H1 (cell line): ENCODE results near the gene NAV3. TPM values are rescaled to one million over a fixed set of nuclear protein-coding genes. Genes with fewer than 3 reads are reported as not detected.

ENCODE experiments used
- CTCF ChIA-PET: fragments of 300-600 bp; sonication (Branson Sonifier 250); formaldehyde crosslinking; loops from one replicate; lab custom pipeline; 2021; ENCODE audit not compliant: partially characterized antibody; lab: Charles Lee
- POLR2A ChIA-PET: fragments of 300-600 bp; sonication (Branson Sonifier 250); formaldehyde crosslinking; loops from one replicate; lab custom pipeline; 2021; ENCODE audit warnings: inconsistent platforms; ENCODE audit not compliant: partially characterized antibody; lab: Charles Lee
- DNase-seq, 2 experiments: peaks; one replicate each; pipeline versions ENCODE4 v3.0.0 to v3.0.0-alpha.2; 2010 to 2022; ENCODE audit warnings: low spot score in 2 of 2, low read depth in 1 of 2, mixed read lengths in 1 of 2
- FAIRE-seq: peaks from 2 replicates; lab custom pipeline; 2011; peaks lifted over from hg19 to GRCh38; lab: Jason Lieb, UNC
- H2AFZ ChIP-seq: 2 replicates; pipeline ENCODE4 v1.8.1; 2012; ENCODE audit warnings: low read length, inconsistent platforms
- H2AK5ac ChIP-seq: 2 replicates; pipeline ENCODE4 v1.6.1; 2013; ENCODE audit warnings: low read depth, low read length
- H2BK120ac ChIP-seq: replicated peaks from 2 replicates; pipeline ENCODE3; 2013; ENCODE audit warnings: low read depth, low read length, inconsistent platforms
- H2BK12ac ChIP-seq: 2 replicates; pipeline ENCODE4 v1.6.1; 2013; ENCODE audit warnings: low read depth, low read length
- H2BK15ac ChIP-seq: 2 replicates; pipeline ENCODE4 v1.6.1; 2013; ENCODE audit warnings: low read length
- H2BK20ac ChIP-seq: 2 replicates; pipeline ENCODE4 v1.6.1; 2013; ENCODE audit warnings: low read length
- H2BK5ac ChIP-seq: 2 replicates; pipeline ENCODE4 v1.6.1; 2013; ENCODE audit warnings: low read depth, low read length
- H3K14ac ChIP-seq: 2 replicates; pipeline ENCODE4 v1.6.1; 2013; ENCODE audit warnings: inconsistent platforms; ENCODE audit not compliant: insufficient read length
- H3K18ac ChIP-seq: 2 replicates; pipeline ENCODE4 v1.6.1; 2013; ENCODE audit warnings: low read length; ENCODE audit errors: extremely low read depth
- H3K23ac ChIP-seq: 2 replicates; pipeline ENCODE4 v1.6.1; 2013; ENCODE audit warnings: inconsistent platforms; ENCODE audit not compliant: insufficient read length
- H3K23me2 ChIP-seq: 2 replicates; pipeline ENCODE4 v1.6.1; 2013; ENCODE audit warnings: low read depth, low read length
- H3K27ac ChIP-seq: 2 replicates; pipeline ENCODE4 v1.6.1; 2011; ENCODE audit warnings: low read depth, low read length, inconsistent platforms
- H3K27me3 ChIP-seq, 4 experiments: replicated peaks in 1 of 4; 1 replicate in 1 of 4; 2 replicates in 3 of 4; pipeline versions ENCODE4 v1.6.1 to v1.8.1; 2011 to 2013; ENCODE audit warnings: low read length in 3 of 4, mild to moderate bottlenecking in 3 of 4, inconsistent platforms in 2 of 4, mixed read lengths in 2 of 4, moderate library complexity in 1 of 4; ENCODE audit not compliant: control insufficient read depth in 3 of 4, insufficient read depth in 3 of 4; ENCODE audit errors: extremely low read depth in 1 of 4
- H3K36me3 ChIP-seq, 4 experiments: 2 replicates each; pipeline versions ENCODE4 v1.6.1 to v1.8.1; 2011 to 2013; ENCODE audit warnings: mild to moderate bottlenecking in 4 of 4, low read length in 3 of 4, moderate library complexity in 2 of 4, control low read depth in 1 of 4, inconsistent platforms in 1 of 4; ENCODE audit not compliant: insufficient read depth in 4 of 4, control insufficient read depth in 2 of 4
- H3K4ac ChIP-seq: replicated peaks from 2 replicates; pipeline ENCODE3; 2013; ENCODE audit warnings: low read length, low read depth, mixed read lengths, inconsistent platforms; ENCODE audit not compliant: insufficient read length
- H3K4me1 ChIP-seq, 4 experiments: replicated peaks in 1 of 4; 1 replicate in 1 of 4; 2 replicates in 3 of 4; pipeline versions ENCODE4 v1.6.1 to v1.8.1; 2011 to 2013; ENCODE audit warnings: low read length in 3 of 4, inconsistent platforms in 2 of 4, mixed read lengths in 1 of 4; ENCODE audit not compliant: insufficient read depth in 4 of 4, control insufficient read depth in 3 of 4
- H3K4me2 ChIP-seq, 2 experiments: 2 replicates each; pipeline versions ENCODE4 v1.6.1 to v1.8.1; 2011 to 2013; ENCODE audit warnings: low read depth in 2 of 2, low read length in 2 of 2, control low read depth in 1 of 2, inconsistent platforms in 1 of 2, mild to moderate bottlenecking in 1 of 2; ENCODE audit not compliant: insufficient read depth in 1 of 2
- H3K4me3 ChIP-seq, 4 experiments: fragments of 200-600, 300-600 bp in 1 of 4; sonication (generic), shearing (Covaris generic), sonication (Bioruptor Twin) in 1 of 4; 2 replicates each; pipeline versions ENCODE4 v1.5.1 to v1.8.1; 2011 to 2016; ENCODE audit warnings: low read length in 4 of 4, low read depth in 3 of 4, control low read depth in 2 of 4, inconsistent platforms in 2 of 4, mild to moderate bottlenecking in 2 of 4, mixed read lengths in 1 of 4, moderate library complexity in 1 of 4; ENCODE audit not compliant: insufficient read depth in 2 of 4; ENCODE audit errors: extremely low read depth in 1 of 4
- H3K56ac ChIP-seq: replicated peaks from 2 replicates; pipeline ENCODE3; 2013; ENCODE audit warnings: low read depth, mild to moderate bottlenecking, mixed read lengths, low read length, inconsistent platforms; ENCODE audit not compliant: insufficient read length
- H3K79me1 ChIP-seq: 2 replicates; pipeline ENCODE4 v1.6.1; 2013; ENCODE audit warnings: low read depth, low read length, control low read depth
- H3K79me2 ChIP-seq, 2 experiments: 2 replicates each; pipeline versions ENCODE4 v1.6.1 to v1.8.1; 2012 to 2013; ENCODE audit warnings: low read length in 2 of 2, mild to moderate bottlenecking in 2 of 2, inconsistent platforms in 1 of 2; ENCODE audit not compliant: insufficient read depth in 2 of 2, control insufficient read depth in 1 of 2
- H3K9ac ChIP-seq, 4 experiments: replicated peaks in 1 of 4; 1 replicate in 1 of 4; 2 replicates in 3 of 4; pipeline versions ENCODE4 v1.6.1 to v1.8.1; 2011 to 2013; ENCODE audit warnings: low read depth in 3 of 4, low read length in 3 of 4, control low read depth in 2 of 4, mild to moderate bottlenecking in 2 of 4, moderate library complexity in 2 of 4, inconsistent platforms in 1 of 4; ENCODE audit errors: extremely low read depth in 1 of 4
- H3K9me3 ChIP-seq, 2 experiments: 2 replicates each; pipeline versions ENCODE4 v1.6.1 to v1.8.1; 2012 to 2013; ENCODE audit warnings: mild to moderate bottlenecking in 2 of 2, moderate library complexity in 2 of 2, control low read depth in 1 of 2, inconsistent platforms in 1 of 2, low read depth in 1 of 2, low read length in 1 of 2, mixed read lengths in 1 of 2; ENCODE audit not compliant: insufficient read depth in 2 of 2
- H4K20me1 ChIP-seq, 2 experiments: replicated peaks in 1 of 2; 2 replicates each; pipeline versions ENCODE3 to v1.8.1; 2011 to 2013; ENCODE audit warnings: inconsistent platforms in 2 of 2, low read length in 2 of 2, mild to moderate bottlenecking in 1 of 2; ENCODE audit not compliant: insufficient read depth in 2 of 2, control insufficient read depth in 1 of 2
- H4K5ac ChIP-seq: 2 replicates; pipeline ENCODE4 v1.6.1; 2013; ENCODE audit warnings: low read length, low read depth, mixed read lengths, inconsistent platforms; ENCODE audit not compliant: insufficient read length
- H4K8ac ChIP-seq: 2 replicates; pipeline ENCODE4 v1.8.0; 2013; ENCODE audit warnings: mild to moderate bottlenecking, moderate library complexity, low read length, inconsistent platforms; ENCODE audit not compliant: insufficient read depth; ENCODE audit errors: extremely low read depth
- H4K91ac ChIP-seq: replicated peaks from 2 replicates; pipeline ENCODE3; 2013; ENCODE audit warnings: low read length, mixed read lengths, inconsistent platforms; ENCODE audit not compliant: insufficient read length
- ASH2L ChIP-seq: fragments of 200-600, 300-600 bp; sonication (generic); IDR thresholded peaks from one replicate; pipeline ENCODE4 v1.7.1; 2017; ENCODE audit warnings: low read length
- BRCA1 ChIP-seq: IDR thresholded peaks from 2 replicates; pipeline ENCODE4 v1.6.1; 2012; ENCODE audit warnings: low read depth, low read length, improper control_type of control experiment
- CBX8 ChIP-seq: fragments of 300-800, 300-1000 bp; sonication (generic); IDR thresholded peaks from 2 replicates; pipeline ENCODE4 v1.7.1; 2016; ENCODE audit warnings: low read depth, low read length, borderline replicate concordance
- CHD2 ChIP-seq: IDR thresholded peaks from 2 replicates; pipeline ENCODE4 v1.6.1; 2012; ENCODE audit warnings: low read length, improper control_type of control experiment
- CREB1 ChIP-seq: IDR thresholded peaks from 2 replicates; pipeline ENCODE4 v1.6.1; 2012; ENCODE audit warnings: inconsistent platforms
- E2F6 ChIP-seq: IDR thresholded peaks from 2 replicates; pipeline ENCODE4 v1.6.1; 2012; ENCODE audit warnings: inconsistent platforms
- KDM5A ChIP-seq: fragments of 200-600 bp; IDR thresholded peaks from 2 replicates; pipeline ENCODE4 v1.7.1; 2012; ENCODE audit warnings: mild to moderate bottlenecking, low read length, inconsistent platforms, mixed read lengths
- MAFK ChIP-seq: IDR thresholded peaks from 2 replicates; pipeline ENCODE4 v1.6.1; 2012; ENCODE audit warnings: low read depth, mild to moderate bottlenecking, improper control_type of control experiment, low read length
- POLR2A ChIP-seq, 2 experiments: IDR thresholded peaks; 1 replicate in 1 of 2; 2 replicates in 1 of 2; pipeline ENCODE4 v1.6.1; 2011; ENCODE audit warnings: low read depth in 2 of 2, low read length in 2 of 2, mild to moderate bottlenecking in 2 of 2; ENCODE audit errors: control extremely low read depth in 1 of 2
- POU5F1 ChIP-seq: IDR thresholded peaks from 2 replicates; pipeline ENCODE4 v1.6.1; 2011; ENCODE audit warnings: low read depth, mild to moderate bottlenecking, low read length, moderate library complexity
- RXRA ChIP-seq: IDR thresholded peaks from 2 replicates; pipeline ENCODE4 v1.6.1; 2011; ENCODE audit warnings: low read depth, mild to moderate bottlenecking, low read length, moderate library complexity; ENCODE audit not compliant: insufficient read depth
- SIX5 ChIP-seq: IDR thresholded peaks from 2 replicates; pipeline ENCODE4 v1.6.1; 2011; ENCODE audit warnings: mild to moderate bottlenecking, low read depth, low read length
- SP2 ChIP-seq: IDR thresholded peaks from 2 replicates; pipeline ENCODE4 v1.6.1; 2012; ENCODE audit warnings: mild to moderate bottlenecking, low read length, inconsistent platforms
- SP4 ChIP-seq: IDR thresholded peaks from 2 replicates; pipeline ENCODE4 v1.6.1; 2012; ENCODE audit warnings: low read length, inconsistent platforms
- SUZ12 ChIP-seq: fragments of 200-600 bp; sonication (generic); IDR thresholded peaks from 2 replicates; pipeline ENCODE4 v1.6.1; 2012; ENCODE audit warnings: mild to moderate bottlenecking, inconsistent platforms, low read length, moderate library complexity, mixed read lengths
- TAF7 ChIP-seq: optimal IDR thresholded peaks from 2 replicates; pipeline ENCODE3; 2011; ENCODE audit warnings: low read depth, mild to moderate bottlenecking, inconsistent platforms, low read length, moderate library complexity, borderline replicate concordance
- YY1 ChIP-seq: IDR thresholded peaks from 2 replicates; pipeline ENCODE4 v1.6.1; 2011; ENCODE audit warnings: low read depth, mild to moderate bottlenecking, low read length
- WGBS, 2 experiments: shearing (Covaris generic) in 1 of 2; methylation state at CpG; one replicate each; pipeline versions ENCODE4 v1.1.6 to v1.1.7; 2013 to 2015; ENCODE audit warnings: low lambda C conversion rate in 2 of 2, mixed read lengths in 2 of 2, inconsistent platforms in 1 of 2, low coverage in 1 of 2, missing lambda C conversion rate in 1 of 2; ENCODE audit not compliant: insufficient replicate concordance in 2 of 2, insufficient coverage in 1 of 2, insufficient read length in 1 of 2; ENCODE audit errors: extremely low coverage in 1 of 2, missing lambda C conversion rate in 1 of 2; 5-methylcytosine and 5-hydroxymethylcytosine counted together
- polyA plus RNA-seq, 7 experiments: library from polyadenylated mRNA; depleted of rRNA in 3 of 7; stranded (reverse) in 5 of 7; unstranded in 2 of 7; fragments of >200 nt in 5 of 7; fragments of 200-250 nt in 2 of 7; gene quantifications; 1 replicate in 5 of 7; 2 replicates in 1 of 7; 4 replicates in 1 of 7; pipeline versions ENCODE4 v1.2.1 to v1.2.3, GENCODE V29; 2011 to 2013; ENCODE audit warnings: missing spikeins in 2 of 7, mixed read lengths in 2 of 7
- total RNA-seq: library from RNA; stranded (reverse); fragmentation: NEBNext Ultra II Directional; extraction: Animal tissue kit (Norgen Biotek cat#: 25700); gene quantifications from 2 replicates; pipeline ENCODE4 v1.2.1, GENCODE V29; 2021

Gene NAV3
- total and polyA plus RNA-seq, 2 of the 8 experiments (the other 6 are each of a cell fraction or from before 2014, with no cell fraction given): 0.47 to 5.0 TPM

- no peak overlapping the region for H2BK20ac ChIP-seq
- H2BK12ac ChIP-seq: no peak overlapping the region
- H3K79me2 ChIP-seq: no peaks in the 10 kb centered on the region
- no peak overlapping the region for H3K27ac ChIP-seq
- no peak overlapping the region for H3K9ac ChIP-seq
- no peak overlapping the region for H2BK5ac ChIP-seq
- H4K91ac ChIP-seq: no peak overlapping the region
- CTCF ChIA-PET: interaction anchor here (0.7 kb wide), 1 partner anchor 67 kb away, joined by 3 read pairs; no protein-coding TSS in a partner anchor
- H3K4me3 ChIP-seq: no peak overlapping the region
- H3K4ac ChIP-seq: no peak overlapping the region
- POLR2A ChIA-PET: no interaction called here
- H3K79me1 ChIP-seq: no peaks in the 10 kb centered on the region
- no peak overlapping the region for H3K18ac ChIP-seq
- H3K9me3 ChIP-seq: no peaks in the 10 kb centered on the region
- H4K20me1 ChIP-seq: no peaks in the 10 kb centered on the region
- no peak overlapping the region for H4K8ac ChIP-seq
- no peak overlapping the region for H3K56ac ChIP-seq
- no peak overlapping the region for H3K23ac ChIP-seq
- no peak overlapping the region for H3K14ac ChIP-seq
- DNase-seq (no peak), FAIRE-seq (no peak)
- H4K5ac ChIP-seq: no peak overlapping the region
- no peak overlapping the region for H2AK5ac ChIP-seq
- no peak overlapping the region for H2BK15ac ChIP-seq
- no peaks in the 10 kb centered on the region for H3K36me3 ChIP-seq
- no peak overlapping the region for H3K4me2 ChIP-seq
- H3K27me3 ChIP-seq: no peaks in the 10 kb centered on the region
- 100% methylated on average over 1 of the region's 1 CpG; no CpG with 5 or more reads in 1 of the 2 experiments for WGBS, 2 experiments
- H3K23me2 ChIP-seq: no peaks in the 10 kb centered on the region
- H2AFZ ChIP-seq: no peak overlapping the region
- H2BK120ac ChIP-seq: no peak overlapping the region
- no peaks in the 10 kb centered on the region for H3K4me1 ChIP-seq
- TF ChIP-seq POLR2A (IDR thresholded peaks at IDR 0.05; ENCODE audit: control extremely low read depth in 1 of 2, low read depth in 2 of 2, low read length in 2 of 2) (no peak), SUZ12 (no peak), ASH2L (no peak), BRCA1 (no peak), SP4 (no peak), SIX5 (no peak), SP2 (no peak), TAF7 (no peak), YY1 (no peak), CREB1 (no peak), RXRA (no peak), CHD2 (no peak), MAFK (no peak), CBX8 (no peak), E2F6 (no peak), KDM5A (no peak), POU5F1 (no peak)
These were observed 34.5 kb downstream of the NAV3 start for GRCh38 chr12:77865178-77865577.
